K562 (cell line): Measurements from ENCODE around the gene USP49. TPM values are rescaled to one million over a fixed set of nuclear protein-coding genes. Genes with fewer than 3 reads are reported as not detected.

Experiments
- ATF1 ChIP-seq, 2 experiments: fragments of 450-650 bp in 1 of 2; IDR thresholded peaks; 2 replicates each; pipeline ENCODE4 v1.6.1; 2016; ENCODE audit warnings: missing compliant biosample characterization in 1 of 2, missing genetic modification characterization in 1 of 2
- BRCA1 ChIP-seq, 2 experiments: fragments of 450-650 bp in 1 of 2; sonication (generic) in 1 of 2; formaldehyde crosslinking in 1 of 2; IDR thresholded peaks; 2 replicates each; pipeline versions ENCODE4 v1.5.0 to v1.6.1; 2017 to 2020; ENCODE audit warnings: mild to moderate bottlenecking in 1 of 2, missing genetic modification reagents in 1 of 2
- CEBPG ChIP-seq, 3 experiments: fragments of 200-800 bp in 1 of 3; sonication (Bioruptor generic) in 1 of 3; sonication (generic) in 1 of 3; formaldehyde crosslinking in 1 of 3; IDR thresholded peaks in 2 of 3; conservative IDR thresholded peaks in 1 of 3; 2 replicates each; pipeline versions ENCODE4 v1.6.1 to v1.8.0; 2016 to 2022; ENCODE audit warnings: missing compliant biosample characterization in 2 of 3, missing genetic modification characterization in 2 of 3, mild to moderate bottlenecking in 1 of 3, missing genetic modification reagents in 1 of 3
- HMG20A ChIP-seq: fragments of 450-650 bp; formaldehyde crosslinking; conservative IDR thresholded peaks from 2 replicates; pipeline ENCODE4 v1.4.0; 2020; ENCODE audit warnings: mild to moderate bottlenecking, mixed read lengths
- KAT2B ChIP-seq: IDR thresholded peaks from one replicate; pipeline ENCODE4 v1.6.1; 2012; ENCODE audit warnings: low read depth, mild to moderate bottlenecking, control low read depth, inconsistent platforms, low read length, moderate library complexity
- MTA1 ChIP-seq: fragments of 450-650 bp; IDR thresholded peaks from 2 replicates; pipeline ENCODE4 v1.6.1; 2017; ENCODE audit warnings: borderline replicate concordance
- SP2 ChIP-seq: IDR thresholded peaks from 2 replicates; pipeline ENCODE4 v1.6.1; 2011; ENCODE audit warnings: mild to moderate bottlenecking, low read depth, low read length, moderate library complexity; ENCODE audit not compliant: poor library complexity, severe bottlenecking; ENCODE audit errors: extremely low read depth
- SUPT5H ChIP-seq: fragments of 450-650 bp; IDR thresholded peaks from 2 replicates; pipeline ENCODE4 v1.6.1; 2016
- ZNF766 ChIP-seq: fragments of 200-800 bp; sonication (Bioruptor generic); conservative IDR thresholded peaks from 2 replicates; pipeline ENCODE4 v1.6.1; 2016; ENCODE audit warnings: missing genetic modification characterization, missing compliant biosample characterization
- polyA plus RNA-seq, 8 experiments: library from polyadenylated mRNA; depleted of rRNA in 4 of 8; stranded (reverse) in 5 of 8; unstranded in 3 of 8; fragments of >200 nt; fragmentation: Nextera tagmentation in 2 of 8; fragmentation: Illumina TruSeq in 1 of 8; extraction: Ambion mirVana in 2 of 8; extraction: Trizol in 1 of 8; gene quantifications; 2 replicates each; pipeline versions ENCODE4 v1.2.1 to v1.2.3, GENCODE V29; 2011 to 2014; ENCODE audit warnings: inconsistent platforms in 1 of 8, missing spikeins in 1 of 8
- total RNA-seq, 7 experiments: library from RNA; depleted of rRNA in 6 of 7; stranded (reverse); fragments of >200 nt in 6 of 7; fragmentation: Illumina TruSeq in 2 of 7; extraction: Trizol in 2 of 7; gene quantifications; 2 replicates each; pipeline versions ENCODE4 v1.2.1 to v1.2.3, GENCODE V29; 2011 to 2021; ENCODE audit warnings: low replicate concordance in 1 of 7
- TF ChIP-seq, protein P1 (sequence below): fragments of 450-650 bp; formaldehyde crosslinking; IDR thresholded peaks from 2 replicates; pipeline ENCODE4 v1.4.0; 2020; ENCODE audit warnings: mild to moderate bottlenecking
- TF ChIP-seq, protein P2 (sequence below): sonication (generic); formaldehyde crosslinking; IDR thresholded peaks from 2 replicates; pipeline ENCODE4 v1.8.0; 2022; ENCODE audit warnings: mild to moderate bottlenecking, missing genetic modification reagents, borderline replicate concordance
- TF ChIP-seq, protein P3 (sequence below): IDR thresholded peaks from 2 replicates; pipeline ENCODE4 v1.6.1; 2011; ENCODE audit warnings: borderline replicate concordance, low read depth, mild to moderate bottlenecking, moderate library complexity, low read length; ENCODE audit not compliant: insufficient read depth, poor library complexity, severe bottlenecking
- TF ChIP-seq, protein P4 (sequence below): fragments of 450-650 bp; formaldehyde crosslinking; IDR thresholded peaks from 2 replicates; pipeline ENCODE4 v1.4.0; 2022; ENCODE audit warnings: mild to moderate bottlenecking, moderate library complexity

Gene USP49
- total and polyA plus RNA-seq, 9 of the 15 experiments (the other 6 are each of a cell fraction or from before 2014, with no cell fraction given) = 1.0 to 9.9 (median 6.5) TPM

DNA sequence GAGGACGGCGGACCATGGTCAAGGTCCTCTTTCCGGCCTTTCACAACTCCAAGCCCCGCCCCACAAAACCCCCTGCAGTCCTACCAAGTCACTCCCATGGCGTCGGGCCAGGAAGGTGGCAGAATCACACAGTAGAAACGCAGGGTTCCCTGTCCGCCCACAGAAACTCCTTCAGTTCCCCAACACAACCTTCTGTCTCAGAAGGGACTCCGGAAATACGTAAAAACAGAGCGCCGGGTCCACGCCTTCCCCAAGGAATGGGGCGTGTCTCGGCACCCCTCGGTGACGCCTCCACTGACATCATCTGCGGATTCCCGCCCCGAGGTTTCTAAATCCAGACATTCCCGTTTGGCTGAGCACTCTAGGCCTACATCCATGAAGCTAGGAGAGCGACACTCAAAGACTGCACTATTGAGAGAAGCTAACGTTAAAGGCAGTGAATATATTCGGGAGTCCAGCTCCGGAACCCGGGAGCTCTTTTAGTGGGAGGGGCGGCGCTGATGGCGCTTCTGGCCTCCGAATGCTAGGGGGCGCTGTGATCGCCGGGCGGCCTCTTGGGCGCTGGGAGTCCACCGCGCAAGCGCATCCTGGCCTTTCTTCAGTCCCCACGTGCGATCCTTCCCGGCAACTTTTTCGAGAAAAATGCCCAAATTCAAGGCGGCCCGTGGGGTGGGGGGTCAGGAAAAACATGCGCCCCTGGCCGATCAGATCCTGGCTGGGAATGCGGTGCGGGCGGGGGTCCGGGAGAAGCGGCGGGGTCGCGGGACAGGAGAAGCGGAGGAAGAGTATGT lies 25.9 kb upstream of the USP49 start, which contains the start of the genes BYSL and MED20 (continued):
- TF ChIP-seq, protein P1, sequence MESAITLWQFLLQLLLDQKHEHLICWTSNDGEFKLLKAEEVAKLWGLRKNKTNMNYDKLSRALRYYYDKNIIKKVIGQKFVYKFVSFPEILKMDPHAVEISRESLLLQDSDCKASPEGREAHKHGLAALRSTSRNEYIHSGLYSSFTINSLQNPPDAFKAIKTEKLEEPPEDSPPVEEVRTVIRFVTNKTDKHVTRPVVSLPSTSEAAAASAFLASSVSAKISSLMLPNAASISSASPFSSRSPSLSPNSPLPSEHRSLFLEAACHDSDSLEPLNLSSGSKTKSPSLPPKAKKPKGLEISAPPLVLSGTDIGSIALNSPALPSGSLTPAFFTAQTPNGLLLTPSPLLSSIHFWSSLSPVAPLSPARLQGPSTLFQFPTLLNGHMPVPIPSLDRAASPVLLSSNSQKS (CRISPR knock-in tag) = no peak
- TF ChIP-seq CEBPG (CRISPR knock-in tag; IDR thresholded peaks at IDR 0.05) (no peak), CEBPG (tag; conservative IDR thresholded peaks at IDR 0.05 in 1 of 2, IDR thresholded peaks at IDR 0.05 in 1 of 2) (peak in 1 of 2 experiments; percentile 5; a peak in 1 of 4 replicates), SUPT5H (peak; percentile 78), ATF1 (CRISPR knock-in tag; IDR thresholded peaks at IDR 0.05) (peak; percentile 97), ATF1 (tag; IDR thresholded peaks at IDR 0.05) (peak; percentile 100), MTA1 (peak; percentile 100), ZNF766 (CRISPR knock-in tag) (no peak), KAT2B (no peak), HMG20A (no peak), BRCA1 (IDR thresholded peaks at IDR 0.05) (no peak), BRCA1 (CRISPR knock-in tag; IDR thresholded peaks at IDR 0.05) (no peak), SP2 (peak; percentile 82)
- TF ChIP-seq, protein P2, sequence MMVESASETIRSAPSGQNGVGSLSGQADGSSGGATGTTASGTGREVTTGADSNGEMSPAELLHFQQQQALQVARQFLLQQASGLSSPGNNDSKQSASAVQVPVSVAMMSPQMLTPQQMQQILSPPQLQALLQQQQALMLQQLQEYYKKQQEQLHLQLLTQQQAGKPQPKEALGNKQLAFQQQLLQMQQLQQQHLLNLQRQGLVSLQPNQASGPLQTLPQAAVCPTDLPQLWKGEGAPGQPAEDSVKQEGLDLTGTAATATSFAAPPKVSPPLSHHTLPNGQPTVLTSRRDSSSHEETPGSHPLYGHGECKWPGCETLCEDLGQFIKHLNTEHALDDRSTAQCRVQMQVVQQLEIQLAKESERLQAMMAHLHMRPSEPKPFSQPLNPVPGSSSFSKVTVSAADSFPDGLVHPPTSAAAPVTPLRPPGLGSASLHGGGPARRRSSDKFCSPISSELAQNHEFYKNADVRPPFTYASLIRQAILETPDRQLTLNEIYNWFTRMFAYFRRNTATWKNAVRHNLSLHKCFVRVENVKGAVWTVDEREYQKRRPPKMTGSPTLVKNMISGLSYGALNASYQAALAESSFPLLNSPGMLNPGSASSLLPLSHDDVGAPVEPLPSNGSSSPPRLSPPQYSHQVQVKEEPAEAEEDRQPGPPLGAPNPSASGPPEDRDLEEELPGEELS (CRISPR knock-in tag) = 0 out of 2 replicates have a peak, but pooled peaks have one; percentile 19
- TF ChIP-seq, protein P3, sequence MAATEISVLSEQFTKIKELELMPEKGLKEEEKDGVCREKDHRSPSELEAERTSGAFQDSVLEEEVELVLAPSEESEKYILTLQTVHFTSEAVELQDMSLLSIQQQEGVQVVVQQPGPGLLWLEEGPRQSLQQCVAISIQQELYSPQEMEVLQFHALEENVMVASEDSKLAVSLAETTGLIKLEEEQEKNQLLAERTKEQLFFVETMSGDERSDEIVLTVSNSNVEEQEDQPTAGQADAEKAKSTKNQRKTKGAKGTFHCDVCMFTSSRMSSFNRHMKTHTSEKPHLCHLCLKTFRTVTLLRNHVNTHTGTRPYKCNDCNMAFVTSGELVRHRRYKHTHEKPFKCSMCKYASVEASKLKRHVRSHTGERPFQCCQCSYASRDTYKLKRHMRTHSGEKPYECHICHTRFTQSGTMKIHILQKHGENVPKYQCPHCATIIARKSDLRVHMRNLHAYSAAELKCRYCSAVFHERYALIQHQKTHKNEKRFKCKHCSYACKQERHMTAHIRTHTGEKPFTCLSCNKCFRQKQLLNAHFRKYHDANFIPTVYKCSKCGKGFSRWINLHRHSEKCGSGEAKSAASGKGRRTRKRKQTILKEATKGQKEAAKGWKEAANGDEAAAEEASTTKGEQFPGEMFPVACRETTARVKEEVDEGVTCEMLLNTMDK = peak; percentile 97
- TF ChIP-seq, protein P4, sequence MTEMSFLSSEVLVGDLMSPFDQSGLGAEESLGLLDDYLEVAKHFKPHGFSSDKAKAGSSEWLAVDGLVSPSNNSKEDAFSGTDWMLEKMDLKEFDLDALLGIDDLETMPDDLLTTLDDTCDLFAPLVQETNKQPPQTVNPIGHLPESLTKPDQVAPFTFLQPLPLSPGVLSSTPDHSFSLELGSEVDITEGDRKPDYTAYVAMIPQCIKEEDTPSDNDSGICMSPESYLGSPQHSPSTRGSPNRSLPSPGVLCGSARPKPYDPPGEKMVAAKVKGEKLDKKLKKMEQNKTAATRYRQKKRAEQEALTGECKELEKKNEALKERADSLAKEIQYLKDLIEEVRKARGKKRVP = no peak
